Activated CD4-positive, alpha-beta memory T cell treated with anti-CD3 and anti-CD28 coated beads, Interleukin-2, amount 10 ng/mL, durations not matched to agents 7 days and 5 days (primary cell): ENCODE results near the gene INAFM1. TPM values are rescaled to one million over a fixed set of nuclear protein-coding genes. Genes with fewer than 3 reads are reported as not detected.
A peak's percentile ranks its signal among the peaks of the same experiment; 100 is the strongest.

ENCODE experiments used
- CTCF ChIA-PET: fragments of 350-600 bp; sonication (Branson Sonifier 250); formaldehyde crosslinking; loops from one replicate; lab custom pipeline; 2021; ENCODE audit warnings: antibody characterized with exemption, inconsistent platforms; lab: Charles Lee
- POLR2A ChIA-PET: fragments of 350-600 bp; sonication (Branson Sonifier 250); formaldehyde crosslinking; loops from one replicate; lab custom pipeline; 2021; ENCODE audit warnings: antibody characterized with exemption; lab: Charles Lee
- DNase-seq: peaks from one replicate; pipeline ENCODE4 v3.0.0-alpha.2; 2020
- H3K27ac Mint-ChIP-seq: one replicate; pipeline ENCODE4 v1.8.0; 2021; ENCODE audit warnings: mild to moderate bottlenecking, mixed read lengths
- H3K27me3 Mint-ChIP-seq: one replicate; pipeline ENCODE4 v1.8.0; 2021; ENCODE audit warnings: mixed read lengths
- H3K36me3 Mint-ChIP-seq: one replicate; pipeline ENCODE4 v1.8.0; 2021; ENCODE audit warnings: low read depth, mixed read lengths
- H3K4me1 Mint-ChIP-seq: one replicate; pipeline ENCODE4 v1.8.0; 2021; ENCODE audit warnings: mixed read lengths
- H3K4me3 Mint-ChIP-seq: one replicate; pipeline ENCODE4 v1.8.0; 2021; ENCODE audit warnings: mild to moderate bottlenecking, mixed read lengths
- H3K9me3 Mint-ChIP-seq: one replicate; pipeline ENCODE4 v1.8.0; 2021; ENCODE audit warnings: mixed read lengths
- total RNA-seq, 2 experiments: library from RNA; stranded (reverse); gene quantifications; one replicate each; pipeline ENCODE4 v1.2.3, GENCODE V29; 2021

INAFM1 gene
- total RNA-seq: 10 to 100 TPM; 12.6 to 13.9 TPM

GRCh38 chr19:47274071-47274890, at the start of gene INAFM1:
TSS of gene INAFM1 (plus strand) at chr19:47274885. CDS start at chr19:47274920, 35 bp downstream.
- H3K4me1 Mint-ChIP-seq: peaks cover 21% of the 10 kb centered on the region
- peaks cover 20% of the 10 kb centered on the region for H3K36me3 Mint-ChIP-seq
- H3K9me3 Mint-ChIP-seq: no peaks in the 10 kb centered on the region
- peak within 1 kb of the TSS; percentile 98 for H3K4me3 Mint-ChIP-seq
- H3K27ac Mint-ChIP-seq: peak within 1 kb of the TSS; percentile 99
- CTCF ChIA-PET: interaction anchor here (0.6 to 2.8 kb wide), 15 partner anchors 9 to 425 kb away, joined by 3 to 17 read pairs (median 6); partner anchors contain the start of genes CCDC9, DHX34, KPTN and ZC3H4
- POLR2A ChIA-PET: interaction anchor here (0.8 to 4.4 kb wide), 28 partner anchors 9 to 1051 kb away, joined by 3 to 85 read pairs (median 4); partner anchors contain the start of genes CCDC9, DHX34, EMP3 and KPTN
- H3K27me3 Mint-ChIP-seq: no peaks in the 10 kb centered on the region
- DNase-seq: peak; percentile 99

- Mint-ChIP-seq H3K4me3 (peak overlapping the region; percentile 79), H3K36me3 (peaks cover 11% of the 10 kb centered on the region), H3K9me3 (no peaks in the 10 kb centered on the region), H3K27me3 (no peaks in the 10 kb centered on the region), H3K27ac (peak overlapping the region; percentile 89), H3K4me1 (peaks cover 18% of the 10 kb centered on the region)
- DNase-seq: peak; percentile 88
- CTCF ChIA-PET: interaction anchor here (0.6 to 8.9 kb wide), 18 partner anchors 8 to 213 kb away, joined by 3 to 134 read pairs (median 3); partner anchors contain the start of genes CCDC9, INAFM1 and SAE1
- POLR2A ChIA-PET: interaction anchor here (0.6 to 6.9 kb wide), 24 partner anchors 10 to 441 kb away, joined by 3 to 110 read pairs (median 8); partner anchors contain the start of genes CCDC9, INAFM1, SAE1 and SLC1A5
These were observed 48.8 kb upstream of the INAFM1 start for GRCh38 chr19:47225746-47226425.

GRCh38 chr19:47226426-47227351, 48.0 kb upstream of the INAFM1 start:
- peaks cover 11% of the 10 kb centered on the region for H3K36me3 Mint-ChIP-seq
- peak overlapping the region; percentile 89 for H3K27ac Mint-ChIP-seq
- CTCF ChIA-PET: interaction anchor here (0.7 to 8.9 kb wide), 13 partner anchors 9 to 214 kb away, joined by 3 to 134 read pairs (median 5); partner anchors contain the start of genes CCDC9, INAFM1 and SAE1
- POLR2A ChIA-PET: interaction anchor here (0.6 to 6.9 kb wide), 25 partner anchors 10 to 442 kb away, joined by 3 to 110 read pairs (median 8); partner anchors contain the start of genes CCDC9, INAFM1, SAE1 and TMEM160
- H3K4me1 Mint-ChIP-seq: peaks cover 23% of the 10 kb centered on the region
- peak; percentile 85 for DNase-seq
- peak overlapping the region; percentile 79 for H3K4me3 Mint-ChIP-seq
- H3K27me3 Mint-ChIP-seq: no peaks in the 10 kb centered on the region
- no peaks in the 10 kb centered on the region for H3K9me3 Mint-ChIP-seq

GRCh38 chr19:47227352-47228167, 47.1 kb upstream of the INAFM1 start:
- ChIA-PET CTCF (interaction anchor here (2.0 to 8.9 kb wide), 4 partner anchors 16 to 41 kb away, joined by 9 to 134 read pairs (median 32); partner anchors contain the start of gene CCDC9), POLR2A (interaction anchor here (0.6 to 6.9 kb wide), 11 partner anchors 11 to 114 kb away, joined by 3 to 110 read pairs (median 17); partner anchors contain the start of genes CCDC9, INAFM1 and ZC3H4)
- Mint-ChIP-seq H3K27ac (peak overlapping the region; percentile 89), H3K9me3 (no peaks in the 10 kb centered on the region), H3K36me3 (peaks cover 9% of the 10 kb centered on the region), H3K4me3 (peak overlapping the region; percentile 79), H3K27me3 (no peaks in the 10 kb centered on the region), H3K4me1 (peaks cover 30% of the 10 kb centered on the region)
- DNase-seq: peak; percentile 70

- H3K27me3 Mint-ChIP-seq: no peaks in the 10 kb centered on the region
- ChIA-PET POLR2A (interaction anchor here (0.6 to 6.9 kb wide), 7 partner anchors 13 to 115 kb away, joined by 3 to 110 read pairs (median 5); partner anchors contain the start of genes CCDC9 and ZC3H4), CTCF (interaction anchor here (1.8 to 8.9 kb wide), 2 partner anchors 17 to 18 kb away, joined by 4 to 134 read pairs; no protein-coding TSS in a partner anchor)
- no peaks in the 10 kb centered on the region for H3K9me3 Mint-ChIP-seq
- H3K4me1 Mint-ChIP-seq: peaks cover 35% of the 10 kb centered on the region
- no peak overlapping the region for H3K27ac Mint-ChIP-seq
- peaks cover 9% of the 10 kb centered on the region for H3K36me3 Mint-ChIP-seq
- peak overlapping the region; percentile 79 for H3K4me3 Mint-ChIP-seq
- peak; percentile 56 for DNase-seq
These were observed 46.3 kb upstream of the INAFM1 start for GRCh38 chr19:47228168-47228936.

GRCh38 chr19:47228937-47229675, 45.6 kb upstream of the INAFM1 start:
- DNase-seq: peak; percentile 44
- Mint-ChIP-seq H3K27me3 (no peaks in the 10 kb centered on the region), H3K4me3 (no peak overlapping the region), H3K27ac (no peak overlapping the region), H3K36me3 (peaks cover 7% of the 10 kb centered on the region), H3K4me1 (peaks cover 35% of the 10 kb centered on the region), H3K9me3 (no peaks in the 10 kb centered on the region)
- ChIA-PET CTCF (interaction anchor here (1.8 to 8.9 kb wide), 2 partner anchors 16 to 18 kb away, joined by 4 to 134 read pairs; no protein-coding TSS in a partner anchor), POLR2A (interaction anchor here (0.7 to 6.9 kb wide), 5 partner anchors 10 to 116 kb away, joined by 4 to 110 read pairs (median 5); partner anchors contain the start of genes CCDC9 and ZC3H4)

DNA sequence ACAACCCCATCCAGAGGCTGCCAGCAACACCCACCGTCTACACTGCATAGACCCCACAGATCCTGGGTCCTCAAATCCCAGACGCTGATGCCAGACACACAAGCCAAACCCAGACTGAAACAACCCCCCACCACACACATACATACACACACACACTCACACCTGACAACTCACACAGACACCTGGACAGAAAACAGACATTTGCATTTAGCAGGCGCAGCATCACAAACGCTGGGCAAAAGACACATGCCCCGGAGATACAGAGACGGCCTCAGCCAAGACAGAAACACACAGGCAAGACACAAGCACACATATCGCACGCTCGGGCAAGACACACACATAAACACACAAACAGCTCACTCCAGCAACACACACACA, 45.0 kb upstream of the INAFM1 start:
- ChIA-PET CTCF (interaction anchor here (1.8 to 8.9 kb wide), 2 partner anchors 15 to 19 kb away, joined by 4 to 134 read pairs; no protein-coding TSS in a partner anchor), POLR2A (interaction anchor here (0.7 to 6.7 kb wide), 3 partner anchors 10 to 27 kb away, joined by 4 to 110 read pairs (median 5); partner anchors contain the start of gene CCDC9)
- peak; percentile 32 for DNase-seq

DNA sequence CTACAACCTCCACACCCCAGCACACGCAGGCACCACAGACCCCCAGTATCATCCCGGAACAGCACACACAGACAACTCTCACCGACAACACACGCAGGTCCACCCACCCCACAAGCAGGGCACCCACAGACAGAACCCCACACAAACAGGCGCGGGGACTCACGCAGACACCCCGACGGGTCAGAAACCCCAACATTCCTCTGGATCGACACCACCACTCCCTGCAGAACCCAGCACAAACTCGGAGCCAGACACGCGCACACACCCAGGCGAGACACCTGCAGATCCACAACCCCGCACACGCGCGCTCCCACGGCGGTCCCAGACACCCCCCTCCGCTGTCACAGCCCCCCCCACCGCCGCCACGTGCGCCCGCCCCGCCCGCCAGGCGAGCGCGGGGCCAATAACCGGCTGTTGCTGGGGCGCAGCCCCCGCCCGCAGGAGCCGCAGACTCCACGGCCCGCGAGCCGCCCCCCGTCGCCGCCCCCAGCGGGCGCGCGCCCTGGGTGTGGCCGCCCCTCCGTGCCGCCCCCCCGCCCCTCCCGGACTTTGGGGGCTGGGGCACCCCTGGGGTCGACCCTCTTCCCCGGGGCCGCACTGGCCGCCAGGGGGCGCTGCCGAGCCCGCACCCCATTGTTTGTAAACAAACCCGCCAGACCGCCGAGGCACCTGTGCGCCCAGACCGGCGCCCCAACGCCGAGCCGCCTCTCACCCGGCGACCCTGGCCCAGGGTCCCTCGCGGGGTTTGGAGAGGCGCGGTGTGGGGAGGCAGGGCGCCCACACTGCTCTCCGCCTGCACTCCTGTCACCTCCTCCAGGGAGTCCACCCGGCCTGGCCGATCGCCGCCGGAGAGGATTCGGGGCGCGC, 44.4 kb upstream of the INAFM1 start:
- Mint-ChIP-seq H3K36me3 (peaks cover 5% of the 10 kb centered on the region), H3K27ac (no peak overlapping the region), H3K9me3 (no peaks in the 10 kb centered on the region), H3K4me3 (peak overlapping the region; percentile 50), H3K4me1 (peaks cover 34% of the 10 kb centered on the region), H3K27me3 (no peaks in the 10 kb centered on the region)
- peak; percentile 84 for DNase-seq
- CTCF ChIA-PET: interaction anchor here (1.8 to 8.9 kb wide), 2 partner anchors 15 to 20 kb away, joined by 4 to 134 read pairs; no protein-coding TSS in a partner anchor
- POLR2A ChIA-PET: interaction anchor here (6.7 kb wide), 1 partner anchor 15 kb away, joined by 110 read pairs; no protein-coding TSS in a partner anchor

More for the DNA sequence above, 45.0 kb upstream of the INAFM1 start:
- Mint-ChIP-seq H3K27me3 (no peaks in the 10 kb centered on the region), H3K4me1 (peaks cover 35% of the 10 kb centered on the region), H3K4me3 (no peak overlapping the region), H3K27ac (no peak overlapping the region), H3K36me3 (peaks cover 7% of the 10 kb centered on the region), H3K9me3 (no peaks in the 10 kb centered on the region)

- H3K36me3 Mint-ChIP-seq: no peaks in the 10 kb centered on the region
- peak within 1 kb of the TSS; percentile 63 for H3K4me3 Mint-ChIP-seq
- CTCF ChIA-PET: no interaction called here
- no peaks in the 10 kb centered on the region for H3K27me3 Mint-ChIP-seq
- no peak for DNase-seq
- no peaks in the 10 kb centered on the region for H3K9me3 Mint-ChIP-seq
- H3K27ac Mint-ChIP-seq: peak within 1 kb of the TSS; percentile 85
- POLR2A ChIA-PET: no interaction called here
- H3K4me1 Mint-ChIP-seq: peaks cover 29% of the 10 kb centered on the region
These were observed 43.8 kb upstream of the INAFM1 start, which contains the start of gene BBC3 for GRCh38 chr19:47230921-47231214. TSS of gene BBC3 (minus strand) at chr19:47231199. CDS start at chr19:47228431, 2,768 bp downstream.
